Measurements from ENCODE around the gene CEMIP. TPM values are rescaled to one million over a fixed set of nuclear protein-coding genes. Genes with fewer than 3 reads are reported as not detected.

The CEMIP gene
- total and polyA plus RNA-seq, 2 of the 13 experiments (the other 11 are each of a cell fraction or from before 2014, with no cell fraction given): 4.3 to 28.5 TPM

DNA sequence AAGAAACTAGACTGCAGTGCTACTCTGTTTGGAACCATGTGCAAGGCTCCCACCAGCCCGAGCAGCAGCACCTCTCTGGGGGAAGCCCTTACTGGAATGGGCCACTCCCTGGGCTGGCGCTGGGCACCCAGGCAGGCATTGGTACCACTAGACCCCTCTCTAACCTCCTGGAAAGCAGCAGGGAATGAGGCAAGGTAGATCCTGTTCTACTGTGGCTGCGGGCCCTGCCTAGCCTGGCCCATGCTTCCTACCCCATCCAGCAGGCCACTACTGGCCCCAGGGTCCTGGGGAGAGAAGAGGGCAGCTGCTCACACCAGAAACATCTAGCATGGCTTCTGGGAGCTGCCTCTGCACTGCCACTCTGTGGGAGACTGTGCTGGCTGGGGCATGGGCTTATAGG is 165.6 kb downstream of the CEMIP start (continued):
- TF ChIP-seq PAX8 (CRISPR knock-in tag; IDR thresholded peaks at IDR 0.05; ENCODE audit: borderline replicate concordance) (no peak), TMF1 (CRISPR knock-in tag; IDR thresholded peaks at IDR 0.05; ENCODE audit: low read depth) (no peak), PBX2 (CRISPR knock-in tag; IDR thresholded peaks at IDR 0.05) (no peak), RBM22 (optimal IDR thresholded peaks at IDR 0.05; ENCODE audit: low read length) (no peak), ZNF432 (CRISPR knock-in tag; IDR thresholded peaks at IDR 0.05; ENCODE audit: borderline replicate concordance) (no peak)
- TF ChIP-seq, protein P1, sequence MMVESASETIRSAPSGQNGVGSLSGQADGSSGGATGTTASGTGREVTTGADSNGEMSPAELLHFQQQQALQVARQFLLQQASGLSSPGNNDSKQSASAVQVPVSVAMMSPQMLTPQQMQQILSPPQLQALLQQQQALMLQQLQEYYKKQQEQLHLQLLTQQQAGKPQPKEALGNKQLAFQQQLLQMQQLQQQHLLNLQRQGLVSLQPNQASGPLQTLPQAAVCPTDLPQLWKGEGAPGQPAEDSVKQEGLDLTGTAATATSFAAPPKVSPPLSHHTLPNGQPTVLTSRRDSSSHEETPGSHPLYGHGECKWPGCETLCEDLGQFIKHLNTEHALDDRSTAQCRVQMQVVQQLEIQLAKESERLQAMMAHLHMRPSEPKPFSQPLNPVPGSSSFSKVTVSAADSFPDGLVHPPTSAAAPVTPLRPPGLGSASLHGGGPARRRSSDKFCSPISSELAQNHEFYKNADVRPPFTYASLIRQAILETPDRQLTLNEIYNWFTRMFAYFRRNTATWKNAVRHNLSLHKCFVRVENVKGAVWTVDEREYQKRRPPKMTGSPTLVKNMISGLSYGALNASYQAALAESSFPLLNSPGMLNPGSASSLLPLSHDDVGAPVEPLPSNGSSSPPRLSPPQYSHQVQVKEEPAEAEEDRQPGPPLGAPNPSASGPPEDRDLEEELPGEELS (CRISPR knock-in tag; IDR thresholded peaks at IDR 0.05): no peak

DNA sequence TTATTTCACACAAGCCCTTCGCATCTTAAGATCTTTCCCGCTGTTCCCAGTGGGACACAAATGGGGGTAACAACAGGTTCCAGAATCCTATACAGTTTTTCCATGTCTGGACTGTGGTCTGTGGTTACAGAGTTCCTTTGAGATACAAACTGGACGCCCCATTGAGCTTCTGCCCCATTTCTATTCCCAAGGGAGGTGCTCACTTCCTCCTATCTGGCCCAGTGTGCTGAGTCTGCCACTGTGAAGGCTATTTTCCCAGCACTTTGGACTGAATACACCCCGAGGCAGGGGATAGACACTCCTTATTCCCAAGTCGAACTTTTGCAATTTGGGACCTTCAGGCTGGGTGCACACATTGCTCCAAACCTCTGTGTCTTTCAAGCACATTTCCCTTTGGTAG is 166.4 kb downstream of the CEMIP start:
- Histone ChIP-seq H3K4me1 (ENCODE audit: insufficient read depth, low read length) (no peaks in the 10 kb centered on the region), H3K36me3 (replicated peaks in 1 of 2; ENCODE audit: control insufficient read depth in 1 of 2, insufficient read depth in 2 of 2, low read length in 2 of 2) (peaks cover 27 to 74% of the 10 kb centered on the region in 2 experiments), H2AFZ (ENCODE audit: low read length) (no peak overlapping the region), H3K79me2 (ENCODE audit: insufficient read depth, low read length) (no peaks in the 10 kb centered on the region), H3K9me3 (ENCODE audit: low read length) (no peaks in the 10 kb centered on the region), H3K27ac (ENCODE audit: extremely low read length, insufficient read depth, low read length) (no peak overlapping the region), H3K27me3 (ENCODE audit: control insufficient read depth in 1 of 2, insufficient read depth in 2 of 2, low read length in 2 of 2) (no peaks in the 10 kb centered on the region; a peak in 1 of 5 replicates), H3K4me2 (ENCODE audit: low read depth, low read length) (no peak overlapping the region), H4K20me1 (ENCODE audit: insufficient read depth, low read length) (no peaks in the 10 kb centered on the region), H3K9ac (ENCODE audit: insufficient read depth, low read depth, low read length) (no peak overlapping the region), H3K4me3 (replicated peaks in 1 of 3; ENCODE audit: insufficient read depth in 1 of 3, low read depth in 2 of 3, low read length in 3 of 3) (no peak overlapping the region)
- no TSS peak for BruUV-seq (replicated peaks)
- in situ Hi-C loops (cut with HindIII; ENCODE audit: extremely low pct_ligation_motif_present, low pct_unique_long_range_greater_than_20kb): no loop called here
- CTCF ChIA-PET (ENCODE audit: low intra/inter-chr PET ratio, low total read pairs): no interaction called here
- DNase-seq (ENCODE audit: low spot score) (no peak), FAIRE-seq (no peak), ATAC-seq (no peak)
- intact Hi-C loops (cut with micrococcal nuclease; ENCODE audit: unreplicated experiment): no loop called here
- WGBS (ENCODE audit: low lambda C conversion rate): 97% methylated on average over 5 of the region's 5 CpGs
- POLR2A ChIA-PET: no interaction called here
- TF ChIP-seq CHCHD3 (CRISPR knock-in tag; IDR thresholded peaks at IDR 0.05): no peak
- no peak for TF ChIP-seq ZNF644 (CRISPR knock-in tag; IDR thresholded peaks at IDR 0.05; ENCODE audit: low read depth)
- TF ChIP-seq, protein P2, sequence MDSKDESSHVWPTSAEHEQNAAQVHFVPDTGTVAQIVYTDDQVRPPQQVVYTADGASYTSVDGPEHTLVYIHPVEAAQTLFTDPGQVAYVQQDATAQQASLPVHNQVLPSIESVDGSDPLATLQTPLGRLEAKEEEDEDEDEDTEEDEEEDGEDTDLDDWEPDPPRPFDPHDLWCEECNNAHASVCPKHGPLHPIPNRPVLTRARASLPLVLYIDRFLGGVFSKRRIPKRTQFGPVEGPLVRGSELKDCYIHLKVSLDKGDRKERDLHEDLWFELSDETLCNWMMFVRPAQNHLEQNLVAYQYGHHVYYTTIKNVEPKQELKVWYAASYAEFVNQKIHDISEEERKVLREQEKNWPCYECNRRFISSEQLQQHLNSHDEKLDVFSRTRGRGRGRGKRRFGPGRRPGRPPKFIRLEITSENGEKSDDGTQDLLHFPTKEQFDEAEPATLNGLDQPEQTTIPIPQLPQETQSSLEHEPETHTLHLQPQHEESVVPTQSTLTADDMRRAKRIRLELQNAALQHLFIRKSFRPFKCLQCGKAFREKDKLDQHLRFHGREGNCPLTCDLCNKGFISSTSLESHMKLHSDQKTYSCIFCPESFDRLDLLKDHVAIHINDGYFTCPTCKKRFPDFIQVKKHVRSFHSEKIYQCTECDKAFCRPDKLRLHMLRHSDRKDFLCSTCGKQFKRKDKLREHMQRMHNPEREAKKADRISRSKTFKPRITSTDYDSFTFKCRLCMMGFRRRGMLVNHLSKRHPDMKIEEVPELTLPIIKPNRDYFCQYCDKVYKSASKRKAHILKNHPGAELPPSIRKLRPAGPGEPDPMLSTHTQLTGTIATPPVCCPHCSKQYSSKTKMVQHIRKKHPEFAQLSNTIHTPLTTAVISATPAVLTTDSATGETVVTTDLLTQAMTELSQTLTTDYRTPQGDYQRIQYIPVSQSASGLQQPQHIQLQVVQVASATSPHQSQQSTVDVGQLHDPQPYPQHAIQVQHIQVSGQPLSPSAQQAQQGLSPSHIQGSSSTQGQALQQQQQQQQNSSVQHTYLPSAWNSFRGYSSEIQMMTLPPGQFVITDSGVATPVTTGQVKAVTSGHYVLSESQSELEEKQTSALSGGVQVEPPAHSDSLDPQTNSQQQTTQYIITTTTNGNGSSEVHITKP (CRISPR knock-in tag; IDR thresholded peaks at IDR 0.05; ENCODE audit: low read depth): no peak
- no peak for TF ChIP-seq ZSCAN29 (CRISPR knock-in tag; conservative IDR thresholded peaks at IDR 0.05)
- TF ChIP-seq, protein P3, sequence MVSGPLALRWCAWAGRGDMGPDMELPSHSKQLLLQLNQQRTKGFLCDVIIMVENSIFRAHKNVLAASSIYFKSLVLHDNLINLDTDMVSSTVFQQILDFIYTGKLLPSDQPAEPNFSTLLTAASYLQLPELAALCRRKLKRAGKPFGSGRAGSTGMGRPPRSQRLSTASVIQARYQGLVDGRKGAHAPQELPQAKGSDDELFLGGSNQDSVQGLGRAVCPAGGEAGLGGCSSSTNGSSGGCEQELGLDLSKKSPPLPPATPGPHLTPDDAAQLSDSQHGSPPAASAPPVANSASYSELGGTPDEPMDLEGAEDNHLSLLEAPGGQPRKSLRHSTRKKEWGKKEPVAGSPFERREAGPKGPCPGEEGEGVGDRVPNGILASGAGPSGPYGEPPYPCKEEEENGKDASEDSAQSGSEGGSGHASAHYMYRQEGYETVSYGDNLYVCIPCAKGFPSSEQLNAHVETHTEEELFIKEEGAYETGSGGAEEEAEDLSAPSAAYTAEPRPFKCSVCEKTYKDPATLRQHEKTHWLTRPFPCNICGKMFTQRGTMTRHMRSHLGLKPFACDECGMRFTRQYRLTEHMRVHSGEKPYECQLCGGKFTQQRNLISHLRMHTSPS (CRISPR knock-in tag; IDR thresholded peaks at IDR 0.05; ENCODE audit: low read depth): no peak
